Small intestine (tissue), 7 donors: ENCODE measurements around the gene C9orf72. TPM values are rescaled to one million over a fixed set of nuclear protein-coding genes. Genes with fewer than 3 reads are reported as not detected.
A peak's percentile ranks its signal among the peaks of the same experiment; 100 is the strongest.

ENCODE experiments used
- DNase-seq, 2 donors: peaks; one replicate each; pipeline versions ENCODE4 v3.0.0 to v3.0.0-alpha.2; 2013
- FAIRE-seq: peaks from 2 replicates; lab custom pipeline; 2012; peaks lifted over from hg19 to GRCh38; lab: Jason Lieb, UNC
- H3K27ac ChIP-seq, 3 donors: one replicate each; pipeline ENCODE4 v1.5.1; 2013; ENCODE audit warnings: low read length in 2 of 3, mild to moderate bottlenecking in 2 of 3, control low read depth in 1 of 3, inconsistent platforms in 1 of 3, low read depth in 1 of 3, moderate library complexity in 1 of 3
- H3K27me3 ChIP-seq, 3 donors: one replicate each; pipeline ENCODE4 v1.6.1; 2013; ENCODE audit warnings: low read length in 3 of 3, inconsistent platforms in 1 of 3; ENCODE audit not compliant: control insufficient read depth in 3 of 3, insufficient read depth in 3 of 3
- H3K36me3 ChIP-seq, 3 donors: one replicate each; pipeline ENCODE4 v1.6.1; 2013; ENCODE audit warnings: low read length in 3 of 3, inconsistent platforms in 1 of 3, low read depth in 1 of 3, mild to moderate bottlenecking in 1 of 3, moderate library complexity in 1 of 3; ENCODE audit not compliant: control insufficient read depth in 3 of 3, insufficient read depth in 2 of 3
- H3K4me1 ChIP-seq, 3 donors: one replicate each; pipeline ENCODE4 v1.6.1; 2013; ENCODE audit warnings: low read length in 2 of 3, inconsistent platforms in 1 of 3, low read depth in 1 of 3, mild to moderate bottlenecking in 1 of 3, moderate library complexity in 1 of 3; ENCODE audit not compliant: control insufficient read depth in 3 of 3, insufficient read depth in 2 of 3
- H3K4me3 ChIP-seq, 3 donors: one replicate each; pipeline ENCODE4 v1.5.1; 2013; ENCODE audit warnings: low read length in 3 of 3, control low read depth in 1 of 3, inconsistent platforms in 1 of 3, low read depth in 1 of 3, mild to moderate bottlenecking in 1 of 3, moderate library complexity in 1 of 3
- H3K9me3 ChIP-seq, 2 donors: one replicate each; pipeline ENCODE4 v1.6.1; 2013; ENCODE audit warnings: low read depth in 1 of 2, low read length in 1 of 2; ENCODE audit not compliant: control insufficient read depth in 2 of 2, insufficient read depth in 1 of 2
- WGBS, 3 donors: extraction: QIAGEN DNeasy Blood & Tissue Kit; methylation state at CpG; one replicate each; pipeline ENCODE4 v1.1.7; 2013; 5-methylcytosine and 5-hydroxymethylcytosine counted together
- polyA plus RNA-seq, 4 donors: library from polyadenylated mRNA; stranded (reverse) in 3 of 4; unstranded in 1 of 4; fragments of 200-250 nt in 3 of 4; fragments of 120-200 nt in 1 of 4; gene quantifications; one replicate each; pipeline versions ENCODE4 v1.2.1 to v1.2.3, GENCODE V29; 2013
- donor health status: healthy with polysubstance abuse.
- donor health status: control.
- donor health status: control.
- donor health status: Bipolar disorder and iron deficiency.
- donor health status: healthy.

The C9orf72 gene
- polyA plus RNA-seq, 4 donors, result 4.2 to 27.6 (median 5.3) TPM

DNA sequence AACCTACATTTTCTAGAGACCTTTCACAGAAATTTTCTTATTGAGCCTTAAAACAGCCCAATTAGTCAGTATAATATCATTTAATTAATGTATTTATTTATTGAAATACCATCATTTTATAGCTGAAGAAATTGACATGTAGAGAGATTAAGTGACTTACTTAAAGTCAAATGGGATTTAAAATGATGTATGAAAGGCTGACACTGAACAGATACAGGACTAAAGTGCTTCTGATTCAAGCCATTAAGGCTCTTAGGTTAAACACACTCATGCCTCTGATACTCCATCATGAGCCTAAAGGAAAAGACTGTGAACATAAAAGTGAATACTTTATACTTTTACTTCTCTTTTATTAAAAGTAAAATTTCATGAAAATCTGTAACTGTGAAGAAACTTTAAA lies 12.8 kb downstream of the C9orf72 start:
- no peak for FAIRE-seq
- Histone ChIP-seq H3K9me3 (no peaks in the 10 kb centered on the region), H3K4me1 (no peaks in the 10 kb centered on the region), H3K36me3 (peaks cover 0 to 5% (median 3%) of the 10 kb centered on the region in 3 donors), H3K27ac (no peak overlapping the region), H3K4me3 (no peak overlapping the region), H3K27me3 (no peaks in the 10 kb centered on the region)
- DNase-seq, result no peak

DNA sequence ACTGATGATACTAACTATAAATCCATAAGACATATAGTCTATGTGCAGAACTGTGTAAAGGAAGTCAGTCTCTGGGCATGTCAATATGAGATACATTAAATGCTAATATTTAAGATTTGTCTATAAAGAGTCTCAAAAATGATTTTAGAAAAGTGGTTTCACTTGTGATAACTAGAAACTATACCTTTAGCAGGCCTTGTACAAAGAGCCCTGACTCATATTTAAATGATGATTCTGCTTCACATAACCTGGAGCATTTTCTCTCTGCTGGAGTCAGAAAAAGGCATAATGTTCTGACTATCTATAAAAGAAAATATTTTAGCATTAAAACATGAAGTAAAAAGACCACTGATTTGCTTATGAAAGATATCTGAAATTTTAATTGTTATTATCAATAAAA lies 15.0 kb downstream of the C9orf72 start:
- H3K4me1 ChIP-seq, result no peaks in the 10 kb centered on the region
- H3K9me3 ChIP-seq, result no peaks in the 10 kb centered on the region
- no peak overlapping the region for H3K27ac ChIP-seq
- H3K4me3 ChIP-seq, result no peak overlapping the region
- no peaks in the 10 kb centered on the region for H3K27me3 ChIP-seq
- H3K36me3 ChIP-seq, result peaks cover 0 to 6% (median 3%) of the 10 kb centered on the region in 3 donors
- FAIRE-seq (no peak), DNase-seq (no peak)

DNA sequence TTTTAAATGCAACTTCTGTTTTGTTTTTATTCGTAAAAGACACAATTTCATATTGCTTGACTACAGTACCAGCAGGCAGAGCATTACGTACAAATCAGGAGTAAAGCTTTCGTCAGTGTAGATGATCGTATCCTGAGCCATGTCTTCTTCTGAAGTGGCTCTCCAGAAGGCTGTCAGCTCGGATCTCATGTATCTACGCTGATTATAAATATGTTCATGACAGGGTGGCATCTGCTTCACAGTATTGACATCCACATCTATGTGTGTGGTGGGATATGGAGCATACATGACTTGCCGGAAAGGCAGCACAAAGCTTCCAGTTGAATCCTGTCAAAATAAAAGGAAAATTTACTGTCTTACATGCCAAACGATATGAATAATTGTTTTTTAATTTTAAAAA lies 16.8 kb downstream of the C9orf72 start:
- FAIRE-seq (no peak), DNase-seq (no peak)
- WGBS, 3 donors, result 85 to 96% (median 95%) methylated on average over 8 of the region's 8 CpGs
- no peaks in the 10 kb centered on the region for H3K27me3 ChIP-seq
- no peaks in the 10 kb centered on the region for H3K9me3 ChIP-seq
- H3K4me3 ChIP-seq, result no peak overlapping the region
- H3K36me3 ChIP-seq, result peaks cover 0 to 11% (median 3%) of the 10 kb centered on the region in 3 donors
- H3K27ac ChIP-seq, result no peak overlapping the region
- H3K4me1 ChIP-seq, result no peaks in the 10 kb centered on the region

DNA sequence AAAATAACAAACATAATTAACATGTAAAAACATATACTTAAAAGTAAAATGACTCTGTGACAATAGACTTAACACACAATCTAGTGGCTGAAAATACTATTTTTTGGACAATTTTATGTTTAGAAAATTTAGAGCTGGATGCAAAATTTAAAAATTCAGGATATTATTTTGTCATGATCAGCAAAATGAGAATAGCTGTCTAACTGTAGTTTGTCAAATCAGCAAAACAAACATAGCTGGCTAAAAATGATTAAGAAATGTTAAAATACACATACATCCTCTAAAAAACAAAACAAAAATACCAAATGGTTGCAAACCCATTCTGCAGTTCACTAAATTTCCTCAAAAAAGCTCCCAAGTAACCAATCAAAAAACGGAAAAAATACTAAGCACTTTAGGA lies 18.6 kb downstream of the C9orf72 start:
- no peaks in the 10 kb centered on the region for H3K27me3 ChIP-seq
- WGBS, 3 donors, result 92 to 97% (median 94%) methylated on average over 1 of the region's 1 CpG
- H3K9me3 ChIP-seq, result no peaks in the 10 kb centered on the region
- no peak overlapping the region for H3K4me3 ChIP-seq
- H3K27ac ChIP-seq, result no peak overlapping the region
- H3K4me1 ChIP-seq, result no peaks in the 10 kb centered on the region
- peaks cover 0 to 11% (median 2%) of the 10 kb centered on the region in 3 donors for H3K36me3 ChIP-seq
- peak; percentile 49 for FAIRE-seq
- DNase-seq, result no peak

DNA sequence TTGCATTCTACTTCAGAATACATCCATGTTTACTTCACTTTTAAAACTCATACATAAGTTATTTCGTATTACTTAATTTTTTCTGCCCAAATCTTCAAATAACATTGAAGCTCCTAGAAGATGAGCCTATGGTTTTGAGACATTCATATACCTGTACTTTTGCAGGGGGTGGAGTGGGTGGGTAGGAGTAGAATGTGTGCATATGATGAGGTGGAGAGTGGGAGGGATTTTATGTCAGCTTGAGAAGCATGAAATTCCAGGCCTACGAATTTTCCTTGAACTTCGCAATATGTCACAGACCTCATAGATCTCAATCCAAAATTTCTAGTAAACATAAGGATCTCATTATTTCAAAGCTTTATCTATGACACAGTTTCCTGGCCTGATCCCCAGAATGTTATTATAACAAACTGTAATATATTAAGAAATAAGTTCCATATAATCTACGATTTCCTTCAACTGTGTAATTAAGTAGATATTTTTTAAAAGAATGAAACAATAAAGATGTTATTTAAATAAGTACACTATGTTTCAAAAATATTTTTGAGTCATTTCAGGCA lies 24.0 kb downstream of the C9orf72 start:
- DNase-seq (no peak), FAIRE-seq (peak; percentile 53)
- Histone ChIP-seq H3K36me3 (peaks cover 0 to 12% (median 2%) of the 10 kb centered on the region in 3 donors), H3K4me3 (no peak overlapping the region), H3K9me3 (no peaks in the 10 kb centered on the region), H3K4me1 (no peaks in the 10 kb centered on the region), H3K27ac (no peak overlapping the region), H3K27me3 (no peaks in the 10 kb centered on the region)
- 80 to 91% (median 89%) methylated on average over 4 of the region's 4 CpGs for WGBS, 3 donors

DNA sequence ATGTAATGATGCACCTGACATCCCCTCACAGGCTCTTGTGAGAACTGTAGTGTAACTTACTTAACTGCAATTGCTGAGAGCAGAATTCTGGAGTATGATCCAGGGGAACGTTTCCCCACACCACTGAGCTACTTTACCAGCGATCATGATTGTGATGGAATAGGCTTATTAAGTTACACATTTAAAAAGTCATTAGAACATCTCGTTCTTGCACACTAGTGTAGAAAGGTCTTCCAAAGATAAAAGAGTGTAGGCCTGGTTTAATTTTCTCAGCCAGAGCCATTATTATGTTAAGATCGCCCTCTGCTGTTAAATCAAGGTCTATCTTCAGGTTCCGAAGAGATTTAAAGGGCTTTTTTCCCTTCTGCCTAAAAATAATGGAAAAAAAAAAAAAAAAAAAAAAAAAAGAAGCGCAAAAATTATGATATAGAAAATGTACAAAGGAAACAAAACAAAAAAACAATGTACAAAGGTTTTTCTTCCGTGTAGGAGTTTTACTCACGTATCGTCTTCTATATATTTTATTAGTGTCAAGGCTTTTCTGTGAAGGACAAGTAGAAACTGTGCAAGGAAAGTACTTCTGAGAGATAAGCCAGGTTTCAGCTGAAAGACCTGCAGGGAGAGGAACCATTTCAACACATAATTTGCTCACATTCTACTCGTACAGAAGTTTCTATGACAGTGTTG lies 25.1 kb downstream of the C9orf72 start:
- FAIRE-seq, result peak; percentile 83
- WGBS, 3 donors, result 43 to 52% (median 51%) methylated on average over 10 of the region's 10 CpGs
- H3K27me3 ChIP-seq, result no peaks in the 10 kb centered on the region
- no peak overlapping the region for H3K27ac ChIP-seq
- H3K4me1 ChIP-seq, result no peaks in the 10 kb centered on the region
- peak; percentile 59 to 65 for DNase-seq
- H3K4me3 ChIP-seq, result no peak overlapping the region
- no peaks in the 10 kb centered on the region for H3K9me3 ChIP-seq
- H3K36me3 ChIP-seq, result peaks cover 0 to 12% (median 2%) of the 10 kb centered on the region in 3 donors

DNA sequence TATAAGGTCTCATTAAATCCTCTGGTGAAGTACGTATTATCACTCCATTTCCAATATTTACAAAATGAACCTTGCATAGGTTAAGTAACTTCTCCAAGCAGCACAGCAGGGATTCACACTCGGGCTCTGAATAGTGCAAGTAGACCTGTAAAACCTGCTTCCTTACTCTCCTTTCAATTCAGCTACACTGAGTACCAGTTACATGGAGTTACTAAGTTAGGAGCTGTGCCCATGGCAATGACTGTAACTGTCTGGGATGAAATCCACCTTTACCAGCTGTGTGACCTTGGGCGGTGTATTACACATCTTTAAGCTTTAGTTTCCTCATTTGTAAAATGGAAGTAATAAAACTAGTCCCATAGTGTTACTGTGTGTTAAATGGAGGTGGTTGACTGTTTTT lies 27.8 kb downstream of the C9orf72 start:
- Histone ChIP-seq H3K9me3 (no peaks in the 10 kb centered on the region), H3K27me3 (no peaks in the 10 kb centered on the region), H3K4me1 (no peaks in the 10 kb centered on the region), H3K36me3 (peaks cover 0 to 9% (median 2%) of the 10 kb centered on the region in 3 donors), H3K4me3 (no peak overlapping the region), H3K27ac (no peak overlapping the region)
- FAIRE-seq (no peak), DNase-seq (no peak)
- 83 to 93% (median 85%) methylated on average over 3 of the region's 3 CpGs for WGBS, 3 donors

DNA sequence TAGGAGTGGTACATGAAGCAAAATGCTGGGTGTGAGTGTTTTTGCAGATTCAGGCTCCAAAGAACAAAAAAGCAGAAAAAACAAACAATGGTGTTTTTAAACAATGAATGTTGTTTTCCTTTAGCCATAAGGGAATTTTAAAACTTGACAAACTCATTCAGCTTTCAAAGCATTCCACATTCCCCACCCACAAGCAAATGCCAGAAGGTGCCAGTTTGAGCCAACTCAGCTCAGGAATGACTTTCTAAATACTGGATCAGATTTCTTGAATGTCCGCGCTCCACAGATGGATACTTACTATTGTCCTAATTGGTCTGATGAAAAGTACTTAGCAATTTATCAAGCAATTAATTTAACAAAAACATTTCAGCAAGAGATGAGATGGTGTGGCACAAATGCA lies 30.8 kb downstream of the C9orf72 start:
- DNase-seq (no peak), FAIRE-seq (no peak)
- Histone ChIP-seq H3K9me3 (no peaks in the 10 kb centered on the region), H3K4me3 (no peak overlapping the region), H3K27me3 (no peaks in the 10 kb centered on the region), H3K27ac (no peak overlapping the region), H3K36me3 (peaks cover 0 to 5% (median 0%) of the 10 kb centered on the region in 3 donors), H3K4me1 (peaks cover 0 to 19% (median 0%) of the 10 kb centered on the region in 3 donors)
- 92 to 99% (median 94%) methylated on average over 2 of the region's 2 CpGs for WGBS, 3 donors
